Glutamatergic neuron (in vitro differentiated cells): ENCODE data around the gene RAB10. TPM values are rescaled to one million over a fixed set of nuclear protein-coding genes. Genes with fewer than 3 reads are reported as not detected.

Source experiments
- DNase-seq: peaks from one replicate; pipeline ENCODE4 v3.0.0; 2022
- H3K27ac Mint-ChIP-seq: one replicate; pipeline ENCODE4 v1.8.0; 2020; ENCODE audit warnings: mild to moderate bottlenecking, mixed read lengths, inconsistent platforms; ENCODE audit not compliant: unreplicated experiment
- H3K27me3 Mint-ChIP-seq: one replicate; pipeline ENCODE4 v1.8.0; 2020; ENCODE audit warnings: mild to moderate bottlenecking, moderate library complexity, mixed read lengths, inconsistent platforms; ENCODE audit not compliant: unreplicated experiment
- H3K36me3 Mint-ChIP-seq: one replicate; pipeline ENCODE4 v1.8.0; 2020; ENCODE audit warnings: mild to moderate bottlenecking, mixed read lengths, inconsistent platforms; ENCODE audit not compliant: unreplicated experiment
- H3K4me1 Mint-ChIP-seq: one replicate; pipeline ENCODE4 v1.8.0; 2020; ENCODE audit warnings: mild to moderate bottlenecking, low read depth, mixed read lengths, inconsistent platforms; ENCODE audit not compliant: unreplicated experiment
- H3K4me3 Mint-ChIP-seq: one replicate; pipeline ENCODE4 v1.8.0; 2020; ENCODE audit warnings: mild to moderate bottlenecking, mixed read lengths, inconsistent platforms; ENCODE audit not compliant: unreplicated experiment
- H3K9me3 Mint-ChIP-seq: one replicate; pipeline ENCODE4 v1.8.0; 2020; ENCODE audit warnings: mild to moderate bottlenecking, moderate library complexity, mixed read lengths, inconsistent platforms; ENCODE audit not compliant: unreplicated experiment
- CTCF ChIP-seq: fragments of 200-600 bp; sonication (generic); IDR thresholded peaks from one replicate; pipeline ENCODE4 v1.5.0; 2021; ENCODE audit not compliant: partially characterized antibody, unreplicated experiment
- total RNA-seq: library from RNA; stranded (reverse); fragmentation: NEBNext Ultra II Directional; extraction: Animal tissue kit (Norgen Biotek cat#: 25700); gene quantifications from one replicate; pipeline ENCODE4 v1.2.1, GENCODE V29; 2021; ENCODE audit not compliant: unreplicated experiment

The RAB10 gene
- total RNA-seq, 1 donor from 2014 or later, result 168 TPM

- no peak for TF ChIP-seq CTCF
These were observed 25.7 kb downstream of the RAB10 start for GRCh38 chr2:26059542-26059941.

GRCh38 chr2:26061539-26061938, 27.7 kb downstream of the RAB10 start:
- Mint-ChIP-seq H3K36me3 (no peaks in the 10 kb centered on the region), H3K27ac (no peak overlapping the region), H3K9me3 (peaks cover 4% of the 10 kb centered on the region), H3K4me3 (no peak overlapping the region), H3K4me1 (peaks cover 8% of the 10 kb centered on the region), H3K27me3 (no peaks in the 10 kb centered on the region)
- TF ChIP-seq CTCF, result no peak
- no peak for DNase-seq

More at GRCh38 chr2:26059542-26059941, 25.7 kb downstream of the RAB10 start:
- Mint-ChIP-seq H3K4me3 (no peak overlapping the region), H3K27ac (no peak overlapping the region), H3K4me1 (peaks cover 8% of the 10 kb centered on the region), H3K27me3 (no peaks in the 10 kb centered on the region), H3K36me3 (no peaks in the 10 kb centered on the region), H3K9me3 (peaks cover 4% of the 10 kb centered on the region)
- DNase-seq, result no peak

GRCh38 chr2:26064846-26065245, 31.0 kb downstream of the RAB10 start:
- Mint-ChIP-seq H3K27ac (no peak overlapping the region), H3K4me1 (peaks cover 12% of the 10 kb centered on the region), H3K27me3 (no peaks in the 10 kb centered on the region), H3K9me3 (peaks cover 2% of the 10 kb centered on the region), H3K4me3 (no peak overlapping the region), H3K36me3 (no peaks in the 10 kb centered on the region)
- TF ChIP-seq CTCF, result no peak
- DNase-seq, result no peak

DNA sequence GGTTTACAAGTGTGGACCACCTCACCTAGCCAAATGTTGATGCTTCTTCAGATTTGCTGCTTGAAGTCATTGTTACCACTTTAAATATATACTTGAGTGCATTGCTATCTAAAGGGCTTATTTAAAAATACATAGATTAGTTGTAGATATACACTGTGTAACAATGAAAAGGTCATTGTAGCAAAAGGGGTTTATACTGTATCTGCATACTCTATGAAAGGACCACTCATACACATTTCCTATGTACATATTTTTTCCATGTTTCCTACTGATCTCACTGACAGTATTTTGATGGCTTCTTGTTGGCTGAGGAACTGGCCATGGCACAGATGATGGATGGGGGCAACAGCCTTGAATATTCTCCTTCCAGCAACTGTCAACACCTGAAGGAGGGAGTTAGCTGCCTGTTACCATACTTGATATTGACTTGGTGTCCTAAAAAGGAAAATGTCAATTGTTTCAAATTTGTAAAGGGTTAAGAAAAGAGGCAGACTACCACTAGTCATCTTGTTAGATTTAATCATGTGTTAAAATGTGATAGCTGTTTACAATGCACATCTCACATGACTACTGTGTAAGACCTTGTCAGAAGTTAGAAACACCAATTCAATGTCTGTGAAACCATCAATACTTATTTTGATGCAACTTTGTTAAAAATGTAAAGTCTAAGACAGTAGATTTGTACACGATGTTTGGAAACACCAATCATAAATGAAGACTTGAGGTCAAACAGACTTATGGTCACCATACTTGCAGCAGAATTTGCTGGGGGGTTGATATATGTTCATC, 33.5 kb downstream of the RAB10 start:
- H3K27me3 Mint-ChIP-seq, result no peaks in the 10 kb centered on the region
- DNase-seq, result no peak
- peaks cover 2% of the 10 kb centered on the region for H3K9me3 Mint-ChIP-seq
- H3K36me3 Mint-ChIP-seq, result no peaks in the 10 kb centered on the region
- no peak overlapping the region for H3K4me3 Mint-ChIP-seq
- no peak for TF ChIP-seq CTCF
- peaks cover 12% of the 10 kb centered on the region for H3K4me1 Mint-ChIP-seq
- no peak overlapping the region for H3K27ac Mint-ChIP-seq

DNA sequence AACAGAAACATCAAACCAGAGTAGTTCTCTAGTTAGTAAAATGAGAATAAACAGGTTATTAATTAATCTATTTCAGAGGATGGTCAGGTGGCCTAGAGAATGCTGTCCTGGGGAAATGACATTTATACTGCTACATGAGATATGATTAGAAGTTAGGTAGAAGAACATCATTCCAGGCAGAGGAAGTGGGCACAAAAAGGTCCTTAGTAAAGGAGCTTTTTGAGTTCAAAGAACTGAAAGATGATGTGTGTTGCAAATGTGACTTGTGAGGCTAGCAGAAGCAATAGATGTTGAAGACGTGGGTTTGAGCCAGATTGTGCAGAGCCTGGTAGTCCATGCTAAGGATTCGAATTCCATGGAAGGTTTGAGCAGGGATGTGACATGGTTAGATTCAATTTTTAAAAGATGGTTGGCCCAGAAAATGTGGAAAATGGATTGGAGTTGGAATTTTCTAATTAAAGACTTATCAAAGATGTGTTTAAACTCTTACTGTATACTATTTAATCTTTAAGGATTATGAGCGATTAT, 34.2 kb downstream of the RAB10 start:
- Mint-ChIP-seq H3K4me1 (peaks cover 11% of the 10 kb centered on the region), H3K9me3 (peaks cover 2% of the 10 kb centered on the region), H3K4me3 (no peak overlapping the region), H3K27ac (peak overlapping the region; percentile 59), H3K36me3 (no peaks in the 10 kb centered on the region), H3K27me3 (no peaks in the 10 kb centered on the region)
- no peak for TF ChIP-seq CTCF
- DNase-seq, result no peak
